Fibroblast of the aortic adventitia (primary cell): ENCODE results near the gene STRBP. TPM values are rescaled to one million over a fixed set of nuclear protein-coding genes. Genes with fewer than 3 reads are reported as not detected.

Experiments
- DNase-seq: peaks from one replicate; pipeline ENCODE4 v3.0.0-alpha.2; 2010; ENCODE audit warnings: low read depth
- H3K4me3 ChIP-seq: 2 replicates; pipeline ENCODE4 v1.5.1; 2011; ENCODE audit warnings: low read depth, mild to moderate bottlenecking, control low read depth, low read length, moderate library complexity
- total RNA-seq: library from RNA; depleted of rRNA; stranded (reverse); fragments of >200 nt; gene quantifications from 2 replicates; pipeline ENCODE4 v1.2.3, GENCODE V29; 2012; ENCODE audit warnings: low replicate concordance
- TF ChIP-seq, protein P1 (sequence below): IDR thresholded peaks from 2 replicates; pipeline ENCODE4 v1.5.1; 2011; ENCODE audit warnings: mild to moderate bottlenecking, low read length, control low read depth, inconsistent platforms; ENCODE audit not compliant: insufficient read depth

The STRBP gene
- total RNA-seq, 1 donor = 2.6 TPM

DNA sequence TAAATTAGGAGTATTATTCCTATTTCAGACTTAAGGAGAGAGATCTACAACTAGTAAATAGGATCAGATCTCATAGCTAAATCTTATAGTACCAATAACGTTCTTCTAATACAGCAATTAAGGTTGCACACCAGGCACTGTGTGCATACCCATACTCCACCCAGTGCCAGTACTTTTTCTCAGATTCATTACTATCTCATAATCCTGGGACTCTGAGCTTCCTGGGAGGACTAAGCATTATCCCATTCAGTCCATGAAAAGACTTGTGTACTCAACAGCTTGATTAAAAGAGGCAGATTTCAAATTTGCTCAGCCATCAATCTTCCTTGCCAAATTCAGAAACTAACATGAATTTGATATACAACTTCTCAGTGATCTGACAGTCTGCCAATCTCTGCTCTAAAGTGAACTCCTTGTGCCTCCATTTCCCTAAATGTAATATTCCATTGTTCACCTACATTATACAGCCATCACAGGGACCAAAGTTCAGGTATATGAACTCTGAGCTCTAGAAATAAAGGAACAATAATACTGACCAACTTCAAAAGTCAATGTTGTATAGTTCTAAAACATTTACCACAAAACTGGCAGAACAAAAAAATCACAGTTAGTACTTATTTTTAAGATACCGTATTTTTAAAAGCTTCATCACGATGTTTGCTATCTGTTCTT, 7.2 kb downstream of the STRBP start:
- DNase-seq = no peak
- TF ChIP-seq, protein P1, sequence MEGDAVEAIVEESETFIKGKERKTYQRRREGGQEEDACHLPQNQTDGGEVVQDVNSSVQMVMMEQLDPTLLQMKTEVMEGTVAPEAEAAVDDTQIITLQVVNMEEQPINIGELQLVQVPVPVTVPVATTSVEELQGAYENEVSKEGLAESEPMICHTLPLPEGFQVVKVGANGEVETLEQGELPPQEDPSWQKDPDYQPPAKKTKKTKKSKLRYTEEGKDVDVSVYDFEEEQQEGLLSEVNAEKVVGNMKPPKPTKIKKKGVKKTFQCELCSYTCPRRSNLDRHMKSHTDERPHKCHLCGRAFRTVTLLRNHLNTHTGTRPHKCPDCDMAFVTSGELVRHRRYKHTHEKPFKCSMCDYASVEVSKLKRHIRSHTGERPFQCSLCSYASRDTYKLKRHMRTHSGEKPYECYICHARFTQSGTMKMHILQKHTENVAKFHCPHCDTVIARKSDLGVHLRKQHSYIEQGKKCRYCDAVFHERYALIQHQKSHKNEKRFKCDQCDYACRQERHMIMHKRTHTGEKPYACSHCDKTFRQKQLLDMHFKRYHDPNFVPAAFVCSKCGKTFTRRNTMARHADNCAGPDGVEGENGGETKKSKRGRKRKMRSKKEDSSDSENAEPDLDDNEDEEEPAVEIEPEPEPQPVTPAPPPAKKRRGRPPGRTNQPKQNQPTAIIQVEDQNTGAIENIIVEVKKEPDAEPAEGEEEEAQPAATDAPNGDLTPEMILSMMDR = no peak
- H3K4me3 ChIP-seq = no peak overlapping the region

GRCh38 chr9:123260340-123260739, 8.0 kb downstream of the STRBP start:
- TF ChIP-seq, protein P1 = no peak
- no peak for DNase-seq
- H3K4me3 ChIP-seq = no peak overlapping the region

DNA sequence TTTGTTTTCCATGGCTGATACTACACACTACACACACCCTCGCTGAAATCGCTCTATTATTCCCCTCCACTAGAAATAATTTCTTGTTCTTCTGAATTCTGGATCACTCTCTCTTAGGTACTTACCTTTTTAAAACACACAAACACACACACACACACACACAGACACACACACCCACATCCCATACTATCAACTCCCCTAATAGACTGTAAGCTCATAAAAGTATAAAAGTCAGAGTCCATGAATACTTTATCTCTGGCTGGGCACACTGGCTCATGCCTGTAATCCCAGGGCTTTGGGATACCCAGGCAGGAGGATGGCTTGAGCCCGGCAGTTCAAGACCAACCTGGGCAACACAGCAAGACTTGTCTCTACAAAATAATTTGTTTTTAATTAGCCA, 11.1 kb downstream of the STRBP start:
- DNase-seq = no peak
- TF ChIP-seq, protein P1 = no peak

DNA sequence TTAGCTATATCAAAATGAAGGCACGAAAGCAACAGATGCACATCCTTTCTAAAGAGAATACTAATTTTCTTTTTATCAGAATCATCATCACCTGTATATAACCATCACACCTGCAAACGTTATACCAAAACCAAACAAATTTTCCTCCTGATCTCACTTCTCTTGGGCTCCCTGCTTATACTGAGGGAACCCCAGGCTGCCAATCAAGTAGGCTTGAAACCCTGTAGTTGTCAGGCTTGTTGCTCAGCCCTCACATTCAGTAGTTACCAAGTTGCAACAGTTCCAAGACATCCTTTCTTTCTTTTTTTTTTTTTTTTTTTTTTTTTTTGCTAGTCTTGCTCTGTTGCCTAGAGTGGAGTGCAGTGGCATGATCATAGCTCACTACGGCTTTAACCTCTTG, 12.7 kb downstream of the STRBP start:
- DNase-seq = no peak
- TF ChIP-seq, protein P1 = no peak
- H3K4me3 ChIP-seq = no peak overlapping the region

More for the DNA sequence above, 11.1 kb downstream of the STRBP start:
- no peak overlapping the region for H3K4me3 ChIP-seq

GRCh38 chr9:123253204-123253603, 15.2 kb downstream of the STRBP start:
- TF ChIP-seq, protein P1 = no peak
- H3K4me3 ChIP-seq = no peak overlapping the region
- no peak for DNase-seq

DNA sequence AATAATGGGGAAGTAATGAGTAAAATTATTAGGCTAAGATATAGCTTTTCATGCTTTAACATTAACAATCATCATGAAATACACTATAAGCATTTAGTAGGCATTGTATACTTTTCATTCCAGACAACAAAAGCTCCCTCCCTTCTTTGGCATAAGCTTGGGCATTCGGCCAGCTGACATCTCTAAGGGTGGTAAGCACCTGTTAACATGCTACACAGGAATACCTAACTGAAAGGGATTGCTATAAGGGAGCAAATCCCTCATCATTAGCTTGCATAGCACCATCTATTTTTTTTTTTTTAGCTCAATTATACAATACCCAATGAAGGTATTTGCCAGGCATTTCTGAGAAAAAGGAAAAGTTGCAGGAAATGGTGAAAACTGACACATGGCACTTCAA, 16.6 kb downstream of the STRBP start:
- DNase-seq = no peak
- TF ChIP-seq, protein P1 = no peak
- no peak overlapping the region for H3K4me3 ChIP-seq

DNA sequence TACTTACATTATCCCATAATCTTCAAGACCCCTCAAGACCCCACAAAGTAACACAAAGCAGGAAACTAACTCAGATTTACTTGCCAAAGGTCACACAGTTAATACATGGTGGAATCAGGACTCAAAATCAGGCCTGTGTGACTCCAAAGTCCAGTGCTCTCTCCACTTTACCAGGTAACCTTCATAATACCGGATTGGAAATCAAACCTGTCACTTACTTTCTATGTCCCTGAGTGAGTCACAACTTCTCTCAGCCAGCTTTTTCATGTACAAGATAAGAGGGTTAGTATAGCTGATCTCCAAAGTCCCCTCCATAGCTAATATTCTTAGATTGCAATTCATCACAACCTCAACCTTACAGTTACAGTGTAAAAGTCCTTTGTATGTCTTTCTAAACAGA, 17.1 kb downstream of the STRBP start:
- no peak for DNase-seq
- TF ChIP-seq, protein P1 = no peak
- no peak overlapping the region for H3K4me3 ChIP-seq
